ENCODE data around the gene PORCN.

PORCN gene

GRCh38 chrX:48466696-48467095 lies 42.1 kb upstream of the PORCN start:
- peak; percentile 65 for TF ChIP-seq CTCF (IDR thresholded peaks at IDR 0.05; ENCODE audit: low read depth, low read length, missing control alignments)
- DNase-seq (ENCODE audit: low read depth): no peak
- peak overlapping the region; percentile 83 for H3K4me3 ChIP-seq (ENCODE audit: low read depth, low read length)

- H3K4me3 ChIP-seq (ENCODE audit: low read depth, low read length): peak overlapping the region; percentile 83
- TF ChIP-seq CTCF (IDR thresholded peaks at IDR 0.05; ENCODE audit: low read depth, low read length, missing control alignments): no peak
- no peak for DNase-seq (ENCODE audit: low read depth)
Measured at GRCh38 chrX:48467281-48467761, 41.5 kb upstream of the PORCN start.

GRCh38 chrX:48468247-48468671 lies 40.5 kb upstream of the PORCN start:
- DNase-seq (ENCODE audit: low read depth): no peak
- TF ChIP-seq CTCF (IDR thresholded peaks at IDR 0.05; ENCODE audit: low read depth, low read length, missing control alignments): no peak
- peak overlapping the region; percentile 83 for H3K4me3 ChIP-seq (ENCODE audit: low read depth, low read length)

GRCh38 chrX:48468693-48469691 lies 39.8 kb upstream of the PORCN start:
- TF ChIP-seq CTCF (IDR thresholded peaks at IDR 0.05; ENCODE audit: low read depth, low read length, missing control alignments): peak; percentile 36
- DNase-seq (ENCODE audit: low read depth): no peak
- peak overlapping the region; percentile 83 for H3K4me3 ChIP-seq (ENCODE audit: low read depth, low read length)

GRCh38 chrX:48470110-48470832 lies 38.5 kb upstream of the PORCN start, which contains the start of gene SLC38A5:
TSS of gene SLC38A5 (minus strand) at chrX:48470260. CDS start at chrX:48467924, 2,336 bp downstream.
- TF ChIP-seq CTCF (IDR thresholded peaks at IDR 0.05; ENCODE audit: low read depth, low read length, missing control alignments): no peak
- H3K4me3 ChIP-seq (ENCODE audit: low read depth, low read length): peak within 1 kb of the TSS; percentile 83

GRCh38 chrX:48470833-48471118 lies 38.0 kb upstream of the PORCN start:
- no peak for DNase-seq (ENCODE audit: low read depth)
- no peak for TF ChIP-seq CTCF (IDR thresholded peaks at IDR 0.05; ENCODE audit: low read depth, low read length, missing control alignments)
- H3K4me3 ChIP-seq (ENCODE audit: low read depth, low read length): no peak overlapping the region

More at GRCh38 chrX:48470110-48470832, 38.5 kb upstream of the PORCN start, which contains the start of gene SLC38A5:
- DNase-seq (ENCODE audit: low read depth): no peak

All from GM12864 (cell line).